ENCODE measurements around the gene CNOT6L. TPM values are rescaled to one million over a fixed set of nuclear protein-coding genes. Genes with fewer than 3 reads are reported as not detected.

CNOT6L gene
- total and polyA plus RNA-seq, 2 of the 13 experiments (the other 11 are each of a cell fraction or from before 2014, with no cell fraction given) = 7.9 to 13.5 TPM

DNA sequence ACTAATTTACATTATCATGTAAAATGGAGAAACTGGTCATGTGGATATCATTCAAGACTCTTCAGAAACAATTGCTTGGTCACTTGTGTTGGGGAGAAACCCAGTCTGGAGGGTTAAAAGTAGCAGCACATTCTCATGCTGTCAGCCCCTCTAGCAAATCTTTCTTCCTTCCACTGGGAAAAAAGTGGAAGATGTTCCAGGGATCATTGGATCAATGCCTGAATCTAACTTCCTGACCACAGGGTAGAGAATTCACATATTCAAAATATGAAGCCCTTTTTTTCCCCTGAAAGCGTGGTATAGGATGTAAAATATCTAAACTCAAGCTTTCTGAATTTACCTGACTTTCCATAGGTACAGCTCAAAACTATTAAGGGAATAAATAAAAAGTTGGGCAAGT, 115.5 kb downstream of the CNOT6L start:
- H3K4me2 ChIP-seq (ENCODE audit: low read depth, low read length) = no peak overlapping the region
- H4K20me1 ChIP-seq (ENCODE audit: insufficient read depth, low read length) = no peaks in the 10 kb centered on the region
- FAIRE-seq (no peak), ATAC-seq (no peak), DNase-seq (ENCODE audit: low spot score) (no peak)
- peaks cover 27% of the 10 kb centered on the region for H3K4me1 ChIP-seq (ENCODE audit: insufficient read depth, low read length)
- no peak overlapping the region for H3K27ac ChIP-seq (ENCODE audit: extremely low read length, insufficient read depth, low read length)
- no peaks in the 10 kb centered on the region for H3K79me2 ChIP-seq (ENCODE audit: insufficient read depth, low read length)
- intact Hi-C loops (cut with micrococcal nuclease; ENCODE audit: unreplicated experiment) (no loop called here), in situ Hi-C loops (cut with HindIII; ENCODE audit: extremely low pct_ligation_motif_present, low pct_unique_long_range_greater_than_20kb) (no loop called here)
- 37% methylated on average over 1 of the region's 1 CpG for WGBS (ENCODE audit: low lambda C conversion rate)
- no TSS peak for BruUV-seq (replicated peaks)
- POLR2A ChIA-PET = no interaction called here
- no peak overlapping the region for H3K9ac ChIP-seq (ENCODE audit: insufficient read depth, low read depth, low read length)
- H2AFZ ChIP-seq (ENCODE audit: low read length) = no peak overlapping the region
- no peaks in the 10 kb centered on the region for H3K36me3 ChIP-seq (replicated peaks in 1 of 2; ENCODE audit: control insufficient read depth in 1 of 2, insufficient read depth in 2 of 2, low read length in 2 of 2)
- CTCF ChIA-PET (ENCODE audit: low intra/inter-chr PET ratio, low total read pairs) = no interaction called here
- H3K9me3 ChIP-seq (ENCODE audit: low read length) = no peaks in the 10 kb centered on the region
- H3K4me3 ChIP-seq (replicated peaks in 1 of 3; ENCODE audit: insufficient read depth in 1 of 3, low read depth in 2 of 3, low read length in 3 of 3) = no peak overlapping the region
- H3K27me3 ChIP-seq (ENCODE audit: control insufficient read depth in 1 of 2, insufficient read depth in 2 of 2, low read length in 2 of 2) = no peaks in the 10 kb centered on the region
- TF ChIP-seq ISL2 (CRISPR knock-in tag; IDR thresholded peaks at IDR 0.05) = no peak
- no peak for TF ChIP-seq MYNN (CRISPR knock-in tag; IDR thresholded peaks at IDR 0.05; ENCODE audit: low read depth)
- TF ChIP-seq XBP1 (CRISPR knock-in tag; IDR thresholded peaks at IDR 0.05) = no peak
- no peak for TF ChIP-seq ZNF253 (CRISPR knock-in tag; IDR thresholded peaks at IDR 0.05; ENCODE audit: borderline replicate concordance)
- TF ChIP-seq, protein P1, sequence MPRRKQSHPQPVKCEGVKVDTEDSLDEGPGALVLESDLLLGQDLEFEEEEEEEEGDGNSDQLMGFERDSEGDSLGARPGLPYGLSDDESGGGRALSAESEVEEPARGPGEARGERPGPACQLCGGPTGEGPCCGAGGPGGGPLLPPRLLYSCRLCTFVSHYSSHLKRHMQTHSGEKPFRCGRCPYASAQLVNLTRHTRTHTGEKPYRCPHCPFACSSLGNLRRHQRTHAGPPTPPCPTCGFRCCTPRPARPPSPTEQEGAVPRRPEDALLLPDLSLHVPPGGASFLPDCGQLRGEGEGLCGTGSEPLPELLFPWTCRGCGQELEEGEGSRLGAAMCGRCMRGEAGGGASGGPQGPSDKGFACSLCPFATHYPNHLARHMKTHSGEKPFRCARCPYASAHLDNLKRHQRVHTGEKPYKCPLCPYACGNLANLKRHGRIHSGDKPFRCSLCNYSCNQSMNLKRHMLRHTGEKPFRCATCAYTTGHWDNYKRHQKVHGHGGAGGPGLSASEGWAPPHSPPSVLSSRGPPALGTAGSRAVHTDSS (CRISPR knock-in tag; conservative IDR thresholded peaks at IDR 0.05) = no peak
- no peak for TF ChIP-seq FOXK1 (CRISPR knock-in tag; IDR thresholded peaks at IDR 0.05; ENCODE audit: borderline replicate concordance, low read depth)
- no peak for TF ChIP-seq CC2D1A (CRISPR knock-in tag; IDR thresholded peaks at IDR 0.05)
- TF ChIP-seq, protein P2, sequence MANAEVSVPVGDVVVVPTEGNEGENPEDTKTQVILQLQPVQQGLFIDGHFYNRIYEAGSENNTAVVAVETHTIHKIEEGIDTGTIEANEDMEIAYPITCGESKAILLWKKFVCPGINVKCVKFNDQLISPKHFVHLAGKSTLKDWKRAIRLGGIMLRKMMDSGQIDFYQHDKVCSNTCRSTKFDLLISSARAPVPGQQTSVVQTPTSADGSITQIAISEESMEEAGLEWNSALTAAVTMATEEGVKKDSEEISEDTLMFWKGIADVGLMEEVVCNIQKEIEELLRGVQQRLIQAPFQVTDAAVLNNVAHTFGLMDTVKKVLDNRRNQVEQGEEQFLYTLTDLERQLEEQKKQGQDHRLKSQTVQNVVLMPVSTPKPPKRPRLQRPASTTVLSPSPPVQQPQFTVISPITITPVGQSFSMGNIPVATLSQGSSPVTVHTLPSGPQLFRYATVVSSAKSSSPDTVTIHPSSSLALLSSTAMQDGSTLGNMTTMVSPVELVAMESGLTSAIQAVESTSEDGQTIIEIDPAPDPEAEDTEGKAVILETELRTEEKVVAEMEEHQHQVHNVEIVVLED (CRISPR knock-in tag; IDR thresholded peaks at IDR 0.05; ENCODE audit: borderline replicate concordance) = no peak
- TF ChIP-seq, protein P3, sequence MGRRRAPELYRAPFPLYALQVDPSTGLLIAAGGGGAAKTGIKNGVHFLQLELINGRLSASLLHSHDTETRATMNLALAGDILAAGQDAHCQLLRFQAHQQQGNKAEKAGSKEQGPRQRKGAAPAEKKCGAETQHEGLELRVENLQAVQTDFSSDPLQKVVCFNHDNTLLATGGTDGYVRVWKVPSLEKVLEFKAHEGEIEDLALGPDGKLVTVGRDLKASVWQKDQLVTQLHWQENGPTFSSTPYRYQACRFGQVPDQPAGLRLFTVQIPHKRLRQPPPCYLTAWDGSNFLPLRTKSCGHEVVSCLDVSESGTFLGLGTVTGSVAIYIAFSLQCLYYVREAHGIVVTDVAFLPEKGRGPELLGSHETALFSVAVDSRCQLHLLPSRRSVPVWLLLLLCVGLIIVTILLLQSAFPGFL (CRISPR knock-in tag; IDR thresholded peaks at IDR 0.05) = no peak
- no peak for TF ChIP-seq TCF12 (IDR thresholded peaks at IDR 0.05)
- no peak for TF ChIP-seq TCF12 (CRISPR knock-in tag; IDR thresholded peaks at IDR 0.05)
- TF ChIP-seq ZNF704 (CRISPR knock-in tag; IDR thresholded peaks at IDR 0.05; ENCODE audit: borderline replicate concordance) = no peak
- TF ChIP-seq KDM2A (CRISPR knock-in tag; IDR thresholded peaks at IDR 0.05; ENCODE audit: borderline replicate concordance, low read depth) = no peak
- no peak for TF ChIP-seq CCDC6 (CRISPR knock-in tag; IDR thresholded peaks at IDR 0.05)
